KMS-11 (cell line): ENCODE data around the gene DLEU7.

ENCODE experiments used
- H2AFZ ChIP-seq: fragments of 200-600 bp; sonication (generic); 2 replicates; pipeline ENCODE4 v1.6.1; 2016; ENCODE audit warnings: antibody characterized with exemption, mixed run types, low read depth
- H3K27ac ChIP-seq: fragments of 200-600 bp; sonication (generic); 2 replicates; pipeline ENCODE4 v1.6.1; 2016; ENCODE audit warnings: mild to moderate bottlenecking, mixed run types
- H3K27me3 ChIP-seq: fragments of 200-600 bp; sonication (generic); 2 replicates; pipeline ENCODE4 v1.6.1; 2017; ENCODE audit warnings: mild to moderate bottlenecking, low read depth, mixed run types, moderate library complexity; ENCODE audit not compliant: insufficient read depth
- H3K36me3 ChIP-seq: fragments of 200-600 bp; sonication (generic); 2 replicates; pipeline ENCODE4 v1.6.1; 2017; ENCODE audit warnings: mild to moderate bottlenecking, mixed run types; ENCODE audit not compliant: insufficient read depth
- H3K4me1 ChIP-seq: fragments of 200-600 bp; sonication (generic); 2 replicates; pipeline ENCODE4 v1.6.1; 2016; ENCODE audit warnings: mild to moderate bottlenecking, low read depth, mixed run types; ENCODE audit not compliant: poor library complexity, severe bottlenecking
- H3K4me2 ChIP-seq: fragments of 200-600 bp; sonication (generic); 2 replicates; pipeline ENCODE4 v1.7.0; 2016; ENCODE audit warnings: mild to moderate bottlenecking, mixed run types
- H3K4me3 ChIP-seq: fragments of 200-600 bp; sonication (generic); IDR thresholded peaks from 2 replicates; pipeline ENCODE4 v1.6.1; 2017; ENCODE audit warnings: low read depth, low read length, mixed read lengths; ENCODE audit not compliant: insufficient read depth
- H3K79me2 ChIP-seq: fragments of 200-600 bp; sonication (generic); 2 replicates; pipeline ENCODE4 v1.6.1; 2016; ENCODE audit warnings: low read depth, mixed run types; ENCODE audit not compliant: insufficient read depth
- H3K9ac ChIP-seq: fragments of 200-600 bp; sonication (generic); 2 replicates; pipeline ENCODE4 v1.6.1; 2016; ENCODE audit warnings: mild to moderate bottlenecking, mixed run types
- H4K20me1 ChIP-seq: fragments of 200-600 bp; sonication (generic); 2 replicates; pipeline ENCODE4 v1.6.1; 2016; ENCODE audit warnings: mild to moderate bottlenecking, mixed run types; ENCODE audit not compliant: insufficient read depth
- TF ChIP-seq, protein P1 (sequence below): fragments of 200-600 bp; sonication (generic); conservative IDR thresholded peaks from 2 replicates; pipeline ENCODE4 v1.6.1; 2017; ENCODE audit warnings: low read depth, mild to moderate bottlenecking, antibody characterized with exemption, low read length, moderate library complexity, mixed read lengths

The DLEU7 gene

DNA sequence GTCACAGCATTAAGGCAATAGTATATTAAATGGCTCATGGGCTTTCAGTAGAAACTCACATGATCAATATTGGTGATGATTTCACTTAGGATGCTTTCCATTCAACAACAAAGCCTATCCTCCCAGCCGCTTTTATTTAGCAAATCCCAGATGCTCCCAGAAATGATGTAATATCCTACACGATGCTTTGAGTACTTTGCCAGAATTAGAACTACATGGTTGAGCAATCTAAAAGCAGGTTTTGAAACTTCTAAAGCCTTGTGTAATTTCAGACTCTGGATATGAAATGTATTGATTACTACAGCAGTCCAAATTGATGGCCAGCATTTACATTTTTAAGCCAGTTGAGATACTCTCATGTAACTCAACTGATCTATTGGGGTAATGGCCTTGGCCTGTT, 13.6 kb downstream of the DLEU7 start:
- no peak overlapping the region for H3K9ac ChIP-seq
- no peak overlapping the region for H3K4me2 ChIP-seq
- H3K27ac ChIP-seq = no peak overlapping the region
- no peaks in the 10 kb centered on the region for H4K20me1 ChIP-seq
- no peaks in the 10 kb centered on the region for H3K36me3 ChIP-seq
- no peak overlapping the region for H2AFZ ChIP-seq
- H3K4me3 ChIP-seq = no peak overlapping the region
- H3K79me2 ChIP-seq = no peaks in the 10 kb centered on the region
- TF ChIP-seq, protein P1, sequence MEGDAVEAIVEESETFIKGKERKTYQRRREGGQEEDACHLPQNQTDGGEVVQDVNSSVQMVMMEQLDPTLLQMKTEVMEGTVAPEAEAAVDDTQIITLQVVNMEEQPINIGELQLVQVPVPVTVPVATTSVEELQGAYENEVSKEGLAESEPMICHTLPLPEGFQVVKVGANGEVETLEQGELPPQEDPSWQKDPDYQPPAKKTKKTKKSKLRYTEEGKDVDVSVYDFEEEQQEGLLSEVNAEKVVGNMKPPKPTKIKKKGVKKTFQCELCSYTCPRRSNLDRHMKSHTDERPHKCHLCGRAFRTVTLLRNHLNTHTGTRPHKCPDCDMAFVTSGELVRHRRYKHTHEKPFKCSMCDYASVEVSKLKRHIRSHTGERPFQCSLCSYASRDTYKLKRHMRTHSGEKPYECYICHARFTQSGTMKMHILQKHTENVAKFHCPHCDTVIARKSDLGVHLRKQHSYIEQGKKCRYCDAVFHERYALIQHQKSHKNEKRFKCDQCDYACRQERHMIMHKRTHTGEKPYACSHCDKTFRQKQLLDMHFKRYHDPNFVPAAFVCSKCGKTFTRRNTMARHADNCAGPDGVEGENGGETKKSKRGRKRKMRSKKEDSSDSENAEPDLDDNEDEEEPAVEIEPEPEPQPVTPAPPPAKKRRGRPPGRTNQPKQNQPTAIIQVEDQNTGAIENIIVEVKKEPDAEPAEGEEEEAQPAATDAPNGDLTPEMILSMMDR = no peak
- no peaks in the 10 kb centered on the region for H3K27me3 ChIP-seq
- H3K4me1 ChIP-seq = no peaks in the 10 kb centered on the region

- H4K20me1 ChIP-seq = no peaks in the 10 kb centered on the region
- H3K4me1 ChIP-seq = no peaks in the 10 kb centered on the region
- H2AFZ ChIP-seq = no peak overlapping the region
- H3K4me2 ChIP-seq = no peak overlapping the region
- H3K27me3 ChIP-seq = no peaks in the 10 kb centered on the region
- TF ChIP-seq, protein P1 = no peak
- no peaks in the 10 kb centered on the region for H3K79me2 ChIP-seq
- H3K27ac ChIP-seq = no peak overlapping the region
- no peaks in the 10 kb centered on the region for H3K36me3 ChIP-seq
- H3K4me3 ChIP-seq = no peak overlapping the region
- no peak overlapping the region for H3K9ac ChIP-seq
These were observed 14.3 kb downstream of the DLEU7 start for GRCh38 chr13:50829226-50829625.

DNA sequence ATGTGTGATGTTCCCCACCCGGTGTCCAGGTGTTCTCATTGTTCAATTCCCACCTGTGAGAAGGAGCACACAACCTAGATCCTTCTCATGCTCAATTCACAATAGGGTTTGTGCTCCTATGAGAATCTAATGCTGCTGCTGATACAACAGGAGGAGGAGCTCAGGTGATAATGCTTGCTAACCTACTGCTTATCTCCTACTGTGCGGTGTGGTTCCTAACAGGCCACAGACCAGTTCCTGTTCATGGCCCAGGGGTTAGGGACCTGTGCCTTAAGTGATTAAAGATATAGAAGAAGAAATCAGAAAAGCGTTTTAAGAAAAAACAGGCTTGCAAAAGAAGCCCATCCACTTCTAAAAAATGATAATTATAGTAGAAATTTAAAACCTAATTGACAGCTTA, 17.5 kb downstream of the DLEU7 start:
- Histone ChIP-seq H3K27ac (no peak overlapping the region), H3K4me2 (no peak overlapping the region), H3K9ac (no peak overlapping the region), H3K79me2 (no peaks in the 10 kb centered on the region), H4K20me1 (no peaks in the 10 kb centered on the region), H3K4me1 (no peaks in the 10 kb centered on the region), H3K27me3 (no peaks in the 10 kb centered on the region), H3K36me3 (no peaks in the 10 kb centered on the region), H2AFZ (no peak overlapping the region), H3K4me3 (no peak overlapping the region)
- TF ChIP-seq, protein P1 = no peak

DNA sequence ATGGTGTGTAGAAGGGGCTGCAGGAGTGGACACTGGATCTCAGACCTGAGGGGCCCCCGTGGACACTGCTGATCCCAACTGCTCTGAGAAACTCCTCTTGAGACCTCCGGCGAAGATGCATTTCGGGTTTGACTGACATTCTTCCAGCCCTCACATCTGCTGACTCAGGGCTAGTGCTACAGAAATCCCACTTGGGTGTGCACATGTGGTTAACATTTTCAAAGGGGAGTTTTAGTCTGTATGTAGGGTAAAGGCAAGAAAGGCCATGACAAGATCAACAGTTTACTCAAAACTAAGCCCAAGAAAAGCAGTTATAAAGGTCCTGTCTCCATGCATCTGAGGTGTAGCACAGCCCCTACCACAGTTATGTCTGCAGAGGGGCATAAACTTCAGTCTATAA, 31.2 kb downstream of the DLEU7 start:
- Histone ChIP-seq H3K36me3 (no peaks in the 10 kb centered on the region), H3K4me1 (peaks cover 11% of the 10 kb centered on the region), H3K9ac (no peak overlapping the region), H3K79me2 (no peaks in the 10 kb centered on the region), H3K27me3 (no peaks in the 10 kb centered on the region), H3K4me3 (no peak overlapping the region), H4K20me1 (no peaks in the 10 kb centered on the region), H3K27ac (no peak overlapping the region), H2AFZ (no peak overlapping the region), H3K4me2 (no peak overlapping the region)
- TF ChIP-seq, protein P1 = no peak
